WERI-Rb-1 (cell line): ENCODE results near the gene MGLL.

ENCODE experiments used
- DNase-seq: peaks from one replicate; pipeline ENCODE4 v3.0.0-alpha.2; 2020
- H3K27ac ChIP-seq: fragments of 250-450 bp; sonication (Bioruptor Pico); 2 replicates; pipeline ENCODE4 v1.5.1; 2020; ENCODE audit warnings: mild to moderate bottlenecking, moderate library complexity
- H3K27me3 ChIP-seq: fragments of 250-450 bp; sonication (Bioruptor Pico); 2 replicates; pipeline ENCODE4 v1.5.1; 2021; ENCODE audit warnings: mild to moderate bottlenecking, low read depth, moderate library complexity; ENCODE audit not compliant: insufficient read depth, severe bottlenecking
- H3K36me3 ChIP-seq: fragments of 250-450 bp; sonication (Bioruptor Pico); 2 replicates; pipeline ENCODE4 v1.5.1; 2020; ENCODE audit warnings: mild to moderate bottlenecking, moderate library complexity
- H3K4me3 ChIP-seq: 2 replicates; pipeline ENCODE4 v1.5.1; 2011; ENCODE audit warnings: low read depth, mild to moderate bottlenecking, control low read depth, low read length
- H3K9me3 ChIP-seq: fragments of 250-450 bp; sonication (Bioruptor Pico); 2 replicates; pipeline ENCODE4 v1.5.1; 2021; ENCODE audit warnings: mild to moderate bottlenecking, moderate library complexity; ENCODE audit not compliant: severe bottlenecking
- CTCF ChIP-seq: IDR thresholded peaks from 2 replicates; pipeline ENCODE4 v1.5.1; 2011; ENCODE audit warnings: low read depth, mild to moderate bottlenecking, control low read depth, inconsistent platforms, low read length

The MGLL gene

GRCh38 chr3:127764301-127764700, 58.0 kb downstream of the MGLL start:
- TF ChIP-seq CTCF = no peak
- H3K4me3 ChIP-seq = no peak overlapping the region
- no peaks in the 10 kb centered on the region for H3K27me3 ChIP-seq
- DNase-seq = no peak
- no peaks in the 10 kb centered on the region for H3K36me3 ChIP-seq
- peaks cover 16% of the 10 kb centered on the region for H3K9me3 ChIP-seq
- no peak overlapping the region for H3K27ac ChIP-seq

- Histone ChIP-seq H3K27ac (no peak overlapping the region), H3K27me3 (no peaks in the 10 kb centered on the region), H3K9me3 (peaks cover 16% of the 10 kb centered on the region), H3K36me3 (no peaks in the 10 kb centered on the region), H3K4me3 (no peak overlapping the region)
- no peak for DNase-seq
- no peak for TF ChIP-seq CTCF
Observed at GRCh38 chr3:127763816-127764215, 58.5 kb downstream of the MGLL start.

- no peaks in the 10 kb centered on the region for H3K36me3 ChIP-seq
- DNase-seq = no peak
- H3K9me3 ChIP-seq = peaks cover 11% of the 10 kb centered on the region
- no peak overlapping the region for H3K27ac ChIP-seq
- H3K27me3 ChIP-seq = no peaks in the 10 kb centered on the region
- TF ChIP-seq CTCF = no peak
- H3K4me3 ChIP-seq = no peak overlapping the region
Observed at GRCh38 chr3:127763337-127763736, 59.0 kb downstream of the MGLL start.

- DNase-seq = no peak
- Histone ChIP-seq H3K27ac (no peak overlapping the region), H3K9me3 (peaks cover 5% of the 10 kb centered on the region), H3K27me3 (no peaks in the 10 kb centered on the region), H3K36me3 (no peaks in the 10 kb centered on the region), H3K4me3 (no peak overlapping the region)
- no peak for TF ChIP-seq CTCF
Observed at GRCh38 chr3:127762787-127763105, 59.6 kb downstream of the MGLL start.

- Histone ChIP-seq H3K36me3 (no peaks in the 10 kb centered on the region), H3K27me3 (no peaks in the 10 kb centered on the region), H3K4me3 (no peak overlapping the region), H3K9me3 (no peaks in the 10 kb centered on the region), H3K27ac (no peak overlapping the region)
- no peak for DNase-seq
- no peak for TF ChIP-seq CTCF
Observed at GRCh38 chr3:127762077-127762786, 60.1 kb downstream of the MGLL start.

- H3K9me3 ChIP-seq = no peaks in the 10 kb centered on the region
- H3K27me3 ChIP-seq = no peaks in the 10 kb centered on the region
- DNase-seq = no peak
- TF ChIP-seq CTCF = no peak
- no peak overlapping the region for H3K27ac ChIP-seq
- H3K4me3 ChIP-seq = no peak overlapping the region
- no peaks in the 10 kb centered on the region for H3K36me3 ChIP-seq
Observed at GRCh38 chr3:127761441-127761801, 60.9 kb downstream of the MGLL start.
